ENCODE data around the gene GOSR2.

GOSR2 gene

GRCh38 chr17:46928467-46929261, 5.7 kb downstream of the GOSR2 start:
- Histone ChIP-seq H3K36me3 (ENCODE audit: control insufficient read depth in 2 of 2, insufficient read depth in 2 of 2, low read length in 2 of 2) (peaks cover 35% of the 10 kb centered on the region in 2 donors), H3K27me3 (ENCODE audit: control insufficient read depth in 2 of 2, insufficient read depth in 2 of 2, low read length in 2 of 2) (no peaks in the 10 kb centered on the region), H3K4me3 (ENCODE audit: low read length in 2 of 2) (no peak overlapping the region), H3K9me3 (ENCODE audit: control insufficient read depth in 2 of 2, low read length in 2 of 2) (no peaks in the 10 kb centered on the region), H3K9ac (ENCODE audit: low read depth in 1 of 2, low read length in 2 of 2) (no peak overlapping the region), H3K27ac (ENCODE audit: low read depth in 2 of 2, low read length in 2 of 2) (peak overlapping the region in 1 of 2 donors; percentile 43), H3K4me1 (ENCODE audit: control insufficient read depth in 2 of 2, insufficient read depth in 2 of 2, low read length in 2 of 2) (peaks cover 3 to 14% of the 10 kb centered on the region in 2 donors)

DNA sequence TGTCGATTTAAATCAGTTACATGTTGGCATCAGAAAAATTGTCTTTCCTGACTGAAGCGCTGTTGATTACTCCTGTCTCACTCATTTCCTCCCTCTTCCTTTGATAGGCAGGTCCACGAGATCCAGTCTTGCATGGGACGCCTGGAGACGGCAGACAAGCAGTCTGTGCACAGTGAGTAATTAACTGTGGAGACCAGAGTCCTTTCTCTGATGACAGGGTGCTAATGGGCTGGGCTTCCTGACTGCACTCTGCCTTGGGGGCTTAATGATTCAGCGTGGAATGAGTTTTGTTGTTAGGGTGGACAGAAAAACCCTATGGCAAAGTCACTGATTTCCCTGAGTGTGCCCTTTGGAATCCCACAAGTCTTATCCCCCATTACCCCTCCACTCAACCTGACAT, 6.5 kb downstream of the GOSR2 start:
- Histone ChIP-seq H3K27me3 (ENCODE audit: control insufficient read depth in 2 of 2, insufficient read depth in 2 of 2, low read length in 2 of 2) (no peaks in the 10 kb centered on the region), H3K4me1 (ENCODE audit: control insufficient read depth in 2 of 2, insufficient read depth in 2 of 2, low read length in 2 of 2) (peaks cover 0 to 6% of the 10 kb centered on the region in 2 donors), H3K27ac (ENCODE audit: low read depth in 2 of 2, low read length in 2 of 2) (peak overlapping the region in 1 of 2 donors; percentile 33), H3K9ac (ENCODE audit: low read depth in 1 of 2, low read length in 2 of 2) (no peak overlapping the region), H3K4me3 (ENCODE audit: low read length in 2 of 2) (no peak overlapping the region), H3K36me3 (ENCODE audit: control insufficient read depth in 2 of 2, insufficient read depth in 2 of 2, low read length in 2 of 2) (peaks cover 39 to 40% of the 10 kb centered on the region in 2 donors), H3K9me3 (ENCODE audit: control insufficient read depth in 2 of 2, low read length in 2 of 2) (no peaks in the 10 kb centered on the region)

DNA sequence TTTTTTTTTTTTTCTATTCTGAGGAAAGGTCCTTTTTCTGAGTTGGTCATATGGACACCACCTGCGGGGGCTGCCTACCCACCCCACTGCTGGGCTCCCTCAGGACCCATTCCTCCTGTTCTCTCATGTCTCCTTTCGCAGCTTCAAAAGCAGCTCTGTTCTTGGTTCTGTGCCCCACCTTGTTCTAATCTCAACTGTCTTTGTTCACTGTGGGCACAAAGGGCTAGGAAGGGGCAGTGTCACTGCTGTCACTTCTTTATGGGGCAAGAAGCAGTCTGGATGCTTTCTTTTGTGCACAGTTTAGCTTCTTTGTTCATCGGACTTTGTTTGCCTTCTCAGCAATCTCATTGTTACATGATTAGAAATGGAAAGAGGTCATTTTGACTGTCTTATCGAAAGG, 7.1 kb downstream of the GOSR2 start:
- no peaks in the 10 kb centered on the region for H3K27me3 ChIP-seq (ENCODE audit: control insufficient read depth in 2 of 2, insufficient read depth in 2 of 2, low read length in 2 of 2)
- H3K9ac ChIP-seq (ENCODE audit: low read depth in 1 of 2, low read length in 2 of 2) = no peak overlapping the region
- H3K4me3 ChIP-seq (ENCODE audit: low read length in 2 of 2) = no peak overlapping the region
- no peaks in the 10 kb centered on the region for H3K9me3 ChIP-seq (ENCODE audit: control insufficient read depth in 2 of 2, low read length in 2 of 2)
- H3K27ac ChIP-seq (ENCODE audit: low read depth in 2 of 2, low read length in 2 of 2) = no peak overlapping the region
- H3K4me1 ChIP-seq (ENCODE audit: control insufficient read depth in 2 of 2, insufficient read depth in 2 of 2, low read length in 2 of 2) = peaks cover 0 to 4% of the 10 kb centered on the region in 2 donors
- H3K36me3 ChIP-seq (ENCODE audit: control insufficient read depth in 2 of 2, insufficient read depth in 2 of 2, low read length in 2 of 2) = peaks cover 45 to 46% of the 10 kb centered on the region in 2 donors

- Histone ChIP-seq H3K4me3 (ENCODE audit: low read length in 2 of 2) (no peak overlapping the region), H3K9ac (ENCODE audit: low read depth in 1 of 2, low read length in 2 of 2) (no peak overlapping the region), H3K4me1 (ENCODE audit: control insufficient read depth in 2 of 2, insufficient read depth in 2 of 2, low read length in 2 of 2) (peaks cover 0 to 14% of the 10 kb centered on the region in 2 donors), H3K27me3 (ENCODE audit: control insufficient read depth in 2 of 2, insufficient read depth in 2 of 2, low read length in 2 of 2) (no peaks in the 10 kb centered on the region), H3K36me3 (ENCODE audit: control insufficient read depth in 2 of 2, insufficient read depth in 2 of 2, low read length in 2 of 2) (peaks cover 59 to 62% of the 10 kb centered on the region in 2 donors), H3K27ac (ENCODE audit: low read depth in 2 of 2, low read length in 2 of 2) (no peak overlapping the region), H3K9me3 (ENCODE audit: control insufficient read depth in 2 of 2, low read length in 2 of 2) (no peaks in the 10 kb centered on the region)
Measured at GRCh38 chr17:46931596-46931995, 8.6 kb downstream of the GOSR2 start.

GRCh38 chr17:46935658-46936266, 12.8 kb downstream of the GOSR2 start:
- no peaks in the 10 kb centered on the region for H3K9me3 ChIP-seq (ENCODE audit: control insufficient read depth in 2 of 2, low read length in 2 of 2)
- peak overlapping the region in 1 of 2 donors; percentile 30 for H3K9ac ChIP-seq (ENCODE audit: low read depth in 1 of 2, low read length in 2 of 2)
- peaks cover 81 to 82% of the 10 kb centered on the region in 2 donors for H3K36me3 ChIP-seq (ENCODE audit: control insufficient read depth in 2 of 2, insufficient read depth in 2 of 2, low read length in 2 of 2)
- H3K27me3 ChIP-seq (ENCODE audit: control insufficient read depth in 2 of 2, insufficient read depth in 2 of 2, low read length in 2 of 2) = no peaks in the 10 kb centered on the region
- H3K27ac ChIP-seq (ENCODE audit: low read depth in 2 of 2, low read length in 2 of 2) = peak overlapping the region in 1 of 2 donors; percentile 81
- peaks cover 0 to 10% of the 10 kb centered on the region in 2 donors for H3K4me1 ChIP-seq (ENCODE audit: control insufficient read depth in 2 of 2, insufficient read depth in 2 of 2, low read length in 2 of 2)
- no peak overlapping the region for H3K4me3 ChIP-seq (ENCODE audit: low read length in 2 of 2)

GRCh38 chr17:46940692-46941404, 17.9 kb downstream of the GOSR2 start:
- peaks cover 0 to 6% of the 10 kb centered on the region in 2 donors for H3K4me1 ChIP-seq (ENCODE audit: control insufficient read depth in 2 of 2, insufficient read depth in 2 of 2, low read length in 2 of 2)
- H3K27ac ChIP-seq (ENCODE audit: low read depth in 2 of 2, low read length in 2 of 2) = no peak overlapping the region
- no peak overlapping the region for H3K4me3 ChIP-seq (ENCODE audit: low read length in 2 of 2)
- H3K9ac ChIP-seq (ENCODE audit: low read depth in 1 of 2, low read length in 2 of 2) = no peak overlapping the region
- peaks cover 0 to 4% of the 10 kb centered on the region in 2 donors for H3K27me3 ChIP-seq (ENCODE audit: control insufficient read depth in 2 of 2, insufficient read depth in 2 of 2, low read length in 2 of 2)
- H3K36me3 ChIP-seq (ENCODE audit: control insufficient read depth in 2 of 2, insufficient read depth in 2 of 2, low read length in 2 of 2) = peaks cover 41 to 45% of the 10 kb centered on the region in 2 donors
- no peaks in the 10 kb centered on the region for H3K9me3 ChIP-seq (ENCODE audit: control insufficient read depth in 2 of 2, low read length in 2 of 2)

DNA sequence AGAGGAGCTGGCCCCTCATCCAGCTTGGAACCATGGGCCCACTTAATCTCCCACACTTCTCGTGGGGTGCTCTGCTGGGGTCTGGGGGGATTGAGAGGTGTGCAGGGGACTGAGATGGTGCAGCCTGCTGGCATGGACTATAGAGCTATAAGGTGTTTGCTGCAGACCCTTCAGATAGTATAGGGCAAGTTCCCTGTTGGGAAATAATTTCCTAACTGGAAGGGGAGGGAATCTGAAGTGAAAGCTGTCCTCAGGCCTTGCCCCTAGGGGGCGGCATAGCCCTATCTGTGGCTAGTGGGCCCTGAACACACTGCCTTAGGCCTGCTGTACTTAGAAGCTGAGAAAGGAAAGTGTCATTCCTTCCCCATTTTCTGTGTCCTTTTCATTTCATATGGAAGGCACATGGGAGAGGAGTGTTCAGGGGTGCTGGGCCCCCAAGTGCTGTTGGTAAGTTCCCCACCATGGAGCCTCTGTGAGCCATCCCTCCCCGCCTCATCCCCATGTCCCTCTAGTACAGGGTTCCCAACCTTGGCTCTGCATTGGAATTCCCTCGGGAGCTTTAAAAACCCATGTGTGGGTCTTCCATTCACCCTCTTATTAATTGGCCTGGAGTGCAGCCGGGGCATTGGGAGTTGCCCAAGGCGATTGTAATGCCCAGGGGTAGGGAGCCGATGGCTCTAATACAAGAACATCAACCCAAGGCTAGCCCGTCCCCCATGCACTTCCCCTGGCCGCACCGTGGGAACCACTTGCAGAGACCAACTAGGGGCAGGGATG, 19.7 kb downstream of the GOSR2 start:
- no peak overlapping the region for H3K4me3 ChIP-seq (ENCODE audit: low read length in 2 of 2)
- no peak overlapping the region for H3K9ac ChIP-seq (ENCODE audit: low read depth in 1 of 2, low read length in 2 of 2)
- H3K27ac ChIP-seq (ENCODE audit: low read depth in 2 of 2, low read length in 2 of 2) = no peak overlapping the region
- H3K4me1 ChIP-seq (ENCODE audit: control insufficient read depth in 2 of 2, insufficient read depth in 2 of 2, low read length in 2 of 2) = no peaks in the 10 kb centered on the region
- no peaks in the 10 kb centered on the region for H3K9me3 ChIP-seq (ENCODE audit: control insufficient read depth in 2 of 2, low read length in 2 of 2)
- peaks cover 0 to 5% of the 10 kb centered on the region in 2 donors for H3K27me3 ChIP-seq (ENCODE audit: control insufficient read depth in 2 of 2, insufficient read depth in 2 of 2, low read length in 2 of 2)
- H3K36me3 ChIP-seq (ENCODE audit: control insufficient read depth in 2 of 2, insufficient read depth in 2 of 2, low read length in 2 of 2) = peaks cover 29 to 34% of the 10 kb centered on the region in 2 donors

DNA sequence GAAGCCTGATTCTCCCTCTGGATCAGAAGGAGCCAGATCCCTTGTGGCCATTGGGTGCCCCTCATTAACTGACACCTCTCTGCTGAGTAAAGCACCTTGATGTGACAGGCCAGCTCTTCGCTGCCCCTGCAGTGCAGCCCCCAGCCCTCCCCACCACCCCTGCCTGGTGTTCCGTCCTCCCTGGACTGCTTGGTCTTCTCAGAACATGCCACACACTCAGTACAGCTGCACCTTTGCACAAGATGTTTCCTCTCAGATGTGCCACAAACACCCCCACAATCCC, 20.2 kb downstream of the GOSR2 start:
- Histone ChIP-seq H3K27me3 (ENCODE audit: control insufficient read depth in 2 of 2, insufficient read depth in 2 of 2, low read length in 2 of 2) (peaks cover 0 to 5% of the 10 kb centered on the region in 2 donors), H3K9ac (ENCODE audit: low read depth in 1 of 2, low read length in 2 of 2) (no peak overlapping the region), H3K4me3 (ENCODE audit: low read length in 2 of 2) (no peak overlapping the region), H3K36me3 (ENCODE audit: control insufficient read depth in 2 of 2, insufficient read depth in 2 of 2, low read length in 2 of 2) (peaks cover 28 to 34% of the 10 kb centered on the region in 2 donors), H3K9me3 (ENCODE audit: control insufficient read depth in 2 of 2, low read length in 2 of 2) (no peaks in the 10 kb centered on the region), H3K4me1 (ENCODE audit: control insufficient read depth in 2 of 2, insufficient read depth in 2 of 2, low read length in 2 of 2) (no peaks in the 10 kb centered on the region), H3K27ac (ENCODE audit: low read depth in 2 of 2, low read length in 2 of 2) (no peak overlapping the region)

DNA sequence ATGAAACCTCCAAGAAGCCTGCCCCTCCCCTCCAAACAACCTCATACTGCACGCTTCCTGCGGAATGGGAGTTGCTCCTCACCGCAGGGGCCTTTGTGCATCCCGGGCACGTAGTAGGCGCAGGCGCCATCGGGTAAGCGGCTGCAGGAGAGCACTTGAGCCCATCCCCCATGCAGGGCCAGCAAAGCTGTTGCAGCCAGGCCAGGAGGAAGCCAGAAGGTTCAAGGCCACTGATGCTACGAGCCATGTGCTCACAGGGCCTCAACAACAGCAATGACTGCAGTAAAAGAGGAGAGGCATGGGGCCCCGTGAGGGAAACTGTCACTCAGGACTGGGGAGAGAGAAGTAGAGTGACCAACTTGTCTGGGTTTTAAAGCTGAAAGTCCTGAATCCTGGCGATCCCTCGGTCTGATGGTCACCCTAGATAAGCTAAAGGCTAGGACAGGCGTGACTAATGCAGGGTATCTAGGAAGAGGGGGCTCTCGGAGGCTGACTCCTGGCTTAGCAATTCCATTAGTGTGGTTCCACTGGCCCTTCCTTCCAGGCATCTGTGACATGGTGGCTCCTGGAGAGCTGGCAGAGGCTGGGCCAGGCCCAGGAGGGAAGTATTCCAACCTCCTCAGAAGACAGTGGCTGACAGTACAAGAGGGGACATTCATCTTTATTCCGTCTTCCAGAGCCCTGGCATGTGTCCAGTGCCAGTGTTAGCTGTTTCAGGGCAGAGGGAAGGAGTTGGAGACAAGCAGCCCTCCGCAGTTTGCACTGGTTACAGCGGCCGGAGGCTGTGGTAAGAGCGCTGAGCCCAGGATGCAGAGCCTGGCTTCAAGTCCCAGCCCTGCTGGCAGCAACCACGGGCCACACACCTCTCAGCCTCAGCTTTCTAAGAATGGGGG, 20.8 kb downstream of the GOSR2 start:
- peaks cover 23 to 29% of the 10 kb centered on the region in 2 donors for H3K36me3 ChIP-seq (ENCODE audit: control insufficient read depth in 2 of 2, insufficient read depth in 2 of 2, low read length in 2 of 2)
- no peak overlapping the region for H3K4me3 ChIP-seq (ENCODE audit: low read length in 2 of 2)
- no peak overlapping the region for H3K9ac ChIP-seq (ENCODE audit: low read depth in 1 of 2, low read length in 2 of 2)
- H3K9me3 ChIP-seq (ENCODE audit: control insufficient read depth in 2 of 2, low read length in 2 of 2) = no peaks in the 10 kb centered on the region
- peaks cover 0 to 5% of the 10 kb centered on the region in 2 donors for H3K27me3 ChIP-seq (ENCODE audit: control insufficient read depth in 2 of 2, insufficient read depth in 2 of 2, low read length in 2 of 2)
- H3K4me1 ChIP-seq (ENCODE audit: control insufficient read depth in 2 of 2, insufficient read depth in 2 of 2, low read length in 2 of 2) = no peaks in the 10 kb centered on the region
- no peak overlapping the region for H3K27ac ChIP-seq (ENCODE audit: low read depth in 2 of 2, low read length in 2 of 2)
